HK-2 (cell line): ENCODE measurements around the gene TNFRSF25.

Experiments
- DNase-seq: peaks from one replicate; pipeline ENCODE4 v3.0.0-alpha.2; 2018; ENCODE audit not compliant: unreplicated experiment

TNFRSF25 gene

GRCh38 chr1:6488602-6489382 is 22.8 kb upstream of the TNFRSF25 start:
- DNase-seq = no peak

GRCh38 chr1:6487804-6488484 is 22.0 kb upstream of the TNFRSF25 start:
- DNase-seq = no peak

GRCh38 chr1:6486433-6487011 is 20.5 kb upstream of the TNFRSF25 start:
- DNase-seq = peak; percentile 58

GRCh38 chr1:6485168-6486101 is 19.5 kb upstream of the TNFRSF25 start:
- no peak for DNase-seq

GRCh38 chr1:6484826-6485167 is 18.8 kb upstream of the TNFRSF25 start:
- no peak for DNase-seq

GRCh38 chr1:6483761-6484117 is 17.8 kb upstream of the TNFRSF25 start:
- no peak for DNase-seq

- no peak for DNase-seq
These were observed 17.2 kb upstream of the TNFRSF25 start for GRCh38 chr1:6483017-6483760.

GRCh38 chr1:6481820-6482219 is 15.8 kb upstream of the TNFRSF25 start:
- no peak for DNase-seq

- no peak for DNase-seq
These were observed 11.3 kb upstream of the TNFRSF25 start for GRCh38 chr1:6477039-6477820.

GRCh38 chr1:6476483-6476882 is 10.5 kb upstream of the TNFRSF25 start:
- DNase-seq = no peak

GRCh38 chr1:6475381-6476133 is 9.6 kb upstream of the TNFRSF25 start:
- DNase-seq = peak; percentile 72

- no peak for DNase-seq
These were observed 8.9 kb upstream of the TNFRSF25 start for GRCh38 chr1:6474815-6475282.

GRCh38 chr1:6473974-6474814 is 8.2 kb upstream of the TNFRSF25 start:
- DNase-seq = no peak

GRCh38 chr1:6473156-6473555 is 7.2 kb upstream of the TNFRSF25 start:
- DNase-seq = no peak

- DNase-seq = no peak
These were observed 6.4 kb upstream of the TNFRSF25 start for GRCh38 chr1:6472391-6472790.

GRCh38 chr1:6471970-6472368 is 6.0 kb upstream of the TNFRSF25 start:
- DNase-seq = no peak

- DNase-seq = no peak
These were observed 5.4 kb upstream of the TNFRSF25 start for GRCh38 chr1:6471086-6471969.
